Non-pigmented ciliary epithelial cell (primary cell): ENCODE results near the gene COL23A1.
"Not testable (repeated sequence)": the region's sequence is repeated elsewhere in the genome, so short reads cannot be mapped to it uniquely, and the experiment has no call there.

Experiments
- DNase-seq: peaks from one replicate; pipeline ENCODE4 v3.0.0-alpha.2; 2010; ENCODE audit warnings: low read depth

Gene COL23A1

GRCh38 chr5:178207917-178208280 is 382.3 kb downstream of the COL23A1 start:
- DNase-seq, result no peak

- DNase-seq, result no peak
Measured at GRCh38 chr5:178207183-178207916, 382.8 kb downstream of the COL23A1 start.

DNA sequence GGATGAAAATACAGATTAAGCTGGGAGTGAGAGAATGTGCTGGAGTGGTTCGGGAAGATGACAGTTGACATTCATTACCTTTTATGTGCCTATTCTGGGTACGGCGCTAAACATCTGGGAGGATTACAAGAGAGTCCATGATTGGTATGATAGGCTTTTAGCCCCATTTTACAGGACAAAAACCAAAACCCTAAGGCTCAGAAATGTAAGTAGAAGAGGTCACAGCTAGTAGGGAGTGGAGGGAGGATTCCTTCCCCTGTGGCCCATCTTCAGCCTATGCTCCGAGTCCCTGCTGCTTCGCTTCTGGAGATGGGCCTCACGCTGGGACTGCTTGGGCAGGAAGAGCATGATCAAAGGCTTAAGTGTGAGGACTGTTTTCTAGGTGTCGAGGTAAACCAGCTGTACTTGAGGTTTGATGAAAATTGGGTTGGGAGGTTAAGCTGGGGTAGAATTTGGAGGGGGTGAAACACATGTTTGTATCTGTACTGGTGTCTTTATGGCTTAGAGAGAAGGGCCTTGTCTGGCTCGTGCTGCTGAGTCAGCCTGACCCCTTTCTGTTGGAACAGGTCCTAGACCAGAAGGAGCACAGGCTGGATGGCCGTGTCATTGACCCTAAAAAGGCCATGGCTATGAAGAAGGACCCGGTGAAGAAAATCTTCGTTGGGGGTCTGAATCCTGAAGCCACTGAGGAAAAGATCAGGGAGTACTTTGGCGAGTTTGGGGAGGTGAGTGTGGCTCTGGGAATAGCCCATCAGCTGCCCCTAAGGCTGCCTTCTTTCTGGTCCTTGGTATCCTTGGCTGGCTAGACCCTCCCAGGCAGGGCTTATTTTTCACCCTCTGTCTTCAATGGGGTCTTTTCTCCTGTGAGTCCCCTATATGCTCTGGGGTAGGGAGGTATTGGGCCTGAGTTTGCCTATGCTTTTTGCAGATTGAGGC is 383.8 kb downstream of the COL23A1 start:
- no peak for DNase-seq

GRCh38 chr5:178205749-178206047 is 384.5 kb downstream of the COL23A1 start:
- no peak for DNase-seq

DNA sequence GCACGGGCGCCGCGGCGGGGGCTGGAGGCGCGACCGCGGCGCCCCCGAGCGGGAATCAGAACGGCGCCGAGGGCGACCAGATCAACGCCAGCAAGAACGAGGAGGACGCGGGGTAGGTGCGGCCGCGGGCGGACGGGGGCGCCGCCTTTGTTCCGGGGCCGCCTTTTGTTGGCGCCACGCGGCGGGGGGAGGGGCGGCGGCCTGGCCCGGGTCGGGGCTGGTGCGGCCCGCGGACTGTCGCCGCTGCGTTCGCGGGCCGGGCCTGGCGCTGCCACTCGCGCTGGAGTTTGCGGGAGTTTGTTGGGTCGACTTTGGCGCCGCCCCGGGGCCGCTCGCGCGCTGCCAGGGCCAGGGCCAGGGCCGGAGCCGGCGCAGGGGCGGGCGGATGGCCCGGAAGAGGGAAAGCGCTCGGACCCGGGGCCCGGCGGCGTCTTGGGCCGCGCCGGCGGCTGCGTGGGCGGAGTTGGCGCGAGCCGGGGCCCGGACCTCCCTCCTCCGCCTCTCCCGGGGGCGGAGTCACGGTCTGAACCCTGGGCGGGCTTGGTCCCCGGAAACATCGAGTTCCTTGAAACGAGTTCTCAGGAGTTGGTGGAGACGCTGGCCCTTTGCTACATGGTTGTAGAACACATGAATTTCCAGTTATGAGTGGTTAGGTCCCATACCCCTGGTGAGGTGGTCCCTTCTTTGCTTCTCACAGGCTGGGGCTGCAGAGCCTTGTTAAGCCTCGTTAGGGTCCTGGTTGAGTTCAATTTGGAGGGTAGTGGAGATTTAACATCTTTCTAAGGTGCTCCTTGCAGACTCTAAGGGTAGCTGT is 385.1 kb downstream of the COL23A1 start:
- no peak for DNase-seq

DNA sequence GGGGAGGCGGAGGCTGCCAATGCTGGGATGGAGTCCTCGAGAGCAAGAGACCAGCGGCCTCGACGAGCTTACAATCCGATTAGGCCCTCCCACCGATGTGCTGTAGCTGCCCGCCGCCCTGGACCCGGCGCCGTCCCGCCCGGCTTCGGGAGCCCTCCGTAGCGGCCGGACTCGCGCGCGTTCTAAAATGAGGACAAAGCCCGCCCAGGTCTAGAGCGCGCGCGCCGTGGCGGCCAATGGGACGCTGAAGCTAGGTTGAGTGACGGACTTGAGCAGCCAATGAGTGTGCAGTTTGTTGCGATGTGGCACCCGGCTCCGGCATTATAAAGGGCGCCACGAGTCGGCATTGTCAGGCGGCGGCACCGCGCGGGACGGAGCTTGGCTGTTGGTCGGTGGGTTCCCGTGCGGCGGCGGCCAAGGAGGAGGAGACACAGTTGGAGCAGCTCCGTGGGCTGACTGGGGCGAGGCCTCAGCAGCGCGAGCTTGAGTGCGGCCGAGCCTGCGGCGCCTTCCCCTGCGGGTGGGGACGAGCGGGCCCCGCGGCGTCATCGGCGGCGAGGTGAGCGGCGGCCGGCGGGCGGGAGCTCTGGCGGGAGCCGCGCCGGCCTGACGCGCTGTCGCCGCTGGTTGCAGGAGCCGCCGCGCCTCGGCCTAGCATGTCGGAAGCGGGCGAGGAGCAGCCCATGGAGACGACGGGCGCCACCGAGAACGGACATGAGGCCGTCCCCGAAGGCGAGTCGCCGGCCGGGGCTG is 385.8 kb downstream of the COL23A1 start, which contains the start of gene HNRNPAB:
TSS of gene HNRNPAB (plus strand) at position 352 of the 753 bp plus-strand sequence. CDS start at position 657, 305 bp downstream.
- peak; percentile 77 for DNase-seq

DNA sequence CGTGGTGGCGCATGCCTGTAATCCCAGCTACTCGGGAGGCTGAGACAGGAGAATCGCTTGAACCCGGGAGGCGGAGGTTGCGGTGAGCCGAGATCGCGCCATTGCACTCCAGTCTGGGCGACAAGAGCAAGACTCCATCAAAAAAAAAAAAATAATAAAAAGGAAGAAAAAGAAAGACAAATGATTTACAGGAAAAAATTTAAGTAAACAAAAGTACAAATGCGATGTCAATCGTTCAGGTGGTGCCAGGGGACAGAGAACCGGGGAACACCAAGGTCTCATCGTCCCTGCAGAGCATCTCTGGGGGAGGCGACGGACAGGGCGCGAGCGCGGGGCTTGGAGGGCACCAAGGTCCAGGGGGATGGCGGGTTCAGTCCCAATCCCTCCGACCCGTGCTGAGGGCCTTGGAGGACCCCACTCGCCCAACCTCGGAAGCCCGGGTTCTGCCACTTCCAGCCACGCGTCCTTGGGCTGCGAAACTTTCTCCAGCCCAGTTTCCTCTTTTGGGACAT is 386.5 kb downstream of the COL23A1 start:
- DNase-seq, result no peak

GRCh38 chr5:178202541-178202940 is 387.7 kb downstream of the COL23A1 start:
- DNase-seq, result no peak

GRCh38 chr5:178201927-178202235 is 388.3 kb downstream of the COL23A1 start:
- no peak for DNase-seq

DNA sequence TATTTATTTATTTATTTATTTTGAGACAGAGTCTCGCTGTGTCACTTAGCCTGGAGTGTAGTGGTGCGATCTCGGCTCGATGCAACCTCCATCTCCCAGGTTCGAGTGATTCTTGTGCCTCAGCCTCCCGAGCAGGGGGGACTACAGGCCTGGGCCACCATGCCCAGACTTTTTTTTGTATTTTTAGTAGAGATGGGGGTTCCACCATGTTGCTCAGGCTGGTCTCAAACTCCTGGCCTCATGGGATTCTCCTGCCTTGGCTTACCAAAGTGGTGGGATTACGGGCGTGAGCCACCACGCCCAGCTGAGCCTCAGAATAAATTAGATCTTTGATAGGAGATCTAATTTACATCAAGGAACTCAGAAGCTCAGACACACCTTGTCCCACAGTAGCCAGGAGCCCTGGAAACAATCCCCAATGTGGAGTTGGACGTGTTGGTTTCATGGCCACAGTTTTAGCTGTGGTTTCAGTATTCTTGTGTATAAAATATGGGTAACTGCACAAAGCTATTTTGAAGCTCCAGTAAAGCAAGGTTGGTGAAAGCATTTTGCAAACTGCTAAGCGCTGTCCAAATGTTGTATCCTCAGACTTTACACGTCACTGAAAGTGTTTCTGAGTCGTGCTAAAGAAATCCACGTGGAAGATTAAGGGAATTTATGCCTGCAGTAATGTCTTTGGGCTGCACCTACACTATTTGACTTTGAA is 388.8 kb downstream of the COL23A1 start:
- DNase-seq, result no peak

DNA sequence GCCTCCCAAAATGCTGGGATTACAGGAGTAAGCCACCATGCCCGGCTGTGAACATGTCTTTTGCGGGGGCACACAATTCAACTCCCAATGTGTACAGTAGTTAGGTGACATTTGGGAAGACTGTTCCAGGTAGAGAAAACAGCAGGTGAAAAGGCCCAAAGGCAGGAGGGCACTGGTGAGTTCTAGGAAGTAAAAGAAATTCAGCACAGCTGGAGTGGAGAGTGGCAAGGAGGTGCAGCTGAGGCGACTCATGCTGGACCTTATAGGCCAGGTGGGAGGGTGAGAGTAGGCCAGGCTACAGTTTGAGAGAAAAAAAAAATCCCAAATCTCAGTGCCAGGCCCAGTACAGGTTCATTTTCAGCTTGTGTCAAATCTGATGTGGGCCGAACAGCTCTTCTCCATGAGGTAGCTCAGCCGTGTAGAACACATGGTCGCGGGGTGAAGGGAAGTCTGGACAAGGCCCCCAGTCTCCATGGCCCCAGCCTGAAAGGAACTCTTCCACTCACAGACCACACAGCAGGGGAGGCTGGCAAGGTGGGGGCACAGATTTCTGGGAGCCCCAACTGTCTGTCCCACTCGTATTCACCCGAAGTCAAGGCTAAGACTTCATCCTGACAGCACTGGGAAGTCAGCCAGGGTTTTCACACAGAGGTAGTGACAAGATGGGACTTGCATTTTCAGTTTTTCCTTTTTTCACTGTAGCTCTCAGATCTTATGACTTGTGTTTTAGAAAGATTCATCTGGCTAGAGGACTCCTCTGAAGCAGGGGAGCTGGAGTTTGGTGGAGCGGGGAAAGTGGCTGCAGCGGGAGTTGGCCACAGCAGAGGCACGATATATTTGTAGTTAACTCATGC is 390.4 kb downstream of the COL23A1 start:
- no peak for DNase-seq

GRCh38 chr5:178198706-178199105 is 391.5 kb downstream of the COL23A1 start:
- DNase-seq, result no peak

GRCh38 chr5:178198151-178198550 is 392.0 kb downstream of the COL23A1 start:
- DNase-seq, result not testable (repeated sequence)

- DNase-seq, result no peak
Measured at GRCh38 chr5:178196986-178197385, 393.2 kb downstream of the COL23A1 start.

DNA sequence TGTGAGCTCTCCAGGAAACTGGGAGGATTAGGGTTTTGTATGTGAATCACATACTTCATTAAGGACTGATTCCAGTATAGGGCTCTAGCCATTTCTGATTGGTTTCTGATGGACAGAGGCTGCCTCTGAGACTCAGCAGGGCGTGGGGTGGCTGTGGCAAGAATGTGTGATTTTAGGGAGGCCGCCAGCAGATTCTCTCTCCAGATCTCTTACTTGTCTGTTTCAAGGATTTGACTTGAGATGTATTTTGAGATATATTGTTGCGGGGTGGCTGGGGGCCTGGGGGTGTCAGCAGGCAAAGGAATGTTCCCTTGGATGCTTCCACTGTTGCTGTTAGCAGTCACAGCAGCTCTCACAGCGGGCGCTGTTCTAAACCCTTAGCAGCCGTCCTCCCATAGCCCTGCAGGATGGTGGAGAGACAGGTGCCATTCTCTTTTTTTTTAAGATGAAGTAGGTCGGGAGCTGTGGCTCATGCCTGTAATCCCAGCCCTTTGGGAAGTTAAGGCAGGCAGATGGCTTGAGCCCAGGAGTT is 393.8 kb downstream of the COL23A1 start:
- no peak for DNase-seq

DNA sequence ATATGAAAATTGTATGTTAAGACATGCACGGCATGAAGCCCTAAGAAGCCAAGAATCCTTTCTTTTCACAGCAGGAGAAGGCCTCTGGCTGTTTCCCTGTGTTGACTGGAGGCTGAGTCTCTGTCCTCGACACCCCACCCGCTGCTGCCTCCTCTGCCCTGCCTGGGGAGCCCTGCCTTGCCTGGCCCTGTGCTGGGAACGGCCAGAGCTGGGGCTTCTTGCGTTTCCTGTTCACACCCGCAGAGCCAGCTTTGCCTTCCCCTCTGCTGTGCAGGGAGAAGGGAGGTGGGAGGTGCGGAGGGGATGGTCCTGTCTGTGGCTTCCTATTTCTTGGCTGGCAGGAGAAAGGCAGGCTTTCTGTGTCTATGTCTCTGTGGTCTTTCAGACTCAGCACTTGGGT is 396.2 kb downstream of the COL23A1 start:
- DNase-seq, result no peak

DNA sequence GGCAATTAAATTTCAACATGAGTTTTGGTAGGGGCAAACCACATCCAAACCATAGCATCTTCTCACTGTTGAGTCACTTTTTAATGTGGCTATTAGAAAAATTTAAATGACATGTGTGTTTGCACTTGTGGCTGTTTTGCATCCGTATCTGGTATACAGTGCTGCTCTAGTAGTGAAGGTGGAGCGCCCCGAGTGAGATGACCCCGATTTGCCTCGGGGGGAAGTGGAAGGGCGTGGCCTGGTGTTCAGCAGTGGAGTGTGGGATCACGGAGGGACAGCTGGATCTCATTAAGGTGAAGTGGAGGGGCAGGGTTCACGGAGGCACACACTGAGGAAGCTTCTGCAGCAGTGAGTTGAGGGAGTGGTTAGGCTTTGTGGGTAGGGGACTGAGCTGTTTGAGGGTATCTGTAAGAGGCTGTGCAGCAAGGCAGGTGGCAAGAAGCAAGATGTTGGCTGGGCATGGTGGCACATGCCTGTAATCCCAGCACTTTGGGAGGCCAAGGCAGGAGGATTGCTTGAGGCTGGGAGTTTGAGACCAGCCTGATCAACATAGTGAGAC is 396.9 kb downstream of the COL23A1 start:
- DNase-seq, result no peak

GRCh38 chr5:178192787-178193186 is 397.4 kb downstream of the COL23A1 start:
- DNase-seq, result no peak

GRCh38 chr5:178192244-178192643 is 397.9 kb downstream of the COL23A1 start:
- DNase-seq, result no peak
